ENCODE measurements around the gene DGKQ.

Gene DGKQ

DNA sequence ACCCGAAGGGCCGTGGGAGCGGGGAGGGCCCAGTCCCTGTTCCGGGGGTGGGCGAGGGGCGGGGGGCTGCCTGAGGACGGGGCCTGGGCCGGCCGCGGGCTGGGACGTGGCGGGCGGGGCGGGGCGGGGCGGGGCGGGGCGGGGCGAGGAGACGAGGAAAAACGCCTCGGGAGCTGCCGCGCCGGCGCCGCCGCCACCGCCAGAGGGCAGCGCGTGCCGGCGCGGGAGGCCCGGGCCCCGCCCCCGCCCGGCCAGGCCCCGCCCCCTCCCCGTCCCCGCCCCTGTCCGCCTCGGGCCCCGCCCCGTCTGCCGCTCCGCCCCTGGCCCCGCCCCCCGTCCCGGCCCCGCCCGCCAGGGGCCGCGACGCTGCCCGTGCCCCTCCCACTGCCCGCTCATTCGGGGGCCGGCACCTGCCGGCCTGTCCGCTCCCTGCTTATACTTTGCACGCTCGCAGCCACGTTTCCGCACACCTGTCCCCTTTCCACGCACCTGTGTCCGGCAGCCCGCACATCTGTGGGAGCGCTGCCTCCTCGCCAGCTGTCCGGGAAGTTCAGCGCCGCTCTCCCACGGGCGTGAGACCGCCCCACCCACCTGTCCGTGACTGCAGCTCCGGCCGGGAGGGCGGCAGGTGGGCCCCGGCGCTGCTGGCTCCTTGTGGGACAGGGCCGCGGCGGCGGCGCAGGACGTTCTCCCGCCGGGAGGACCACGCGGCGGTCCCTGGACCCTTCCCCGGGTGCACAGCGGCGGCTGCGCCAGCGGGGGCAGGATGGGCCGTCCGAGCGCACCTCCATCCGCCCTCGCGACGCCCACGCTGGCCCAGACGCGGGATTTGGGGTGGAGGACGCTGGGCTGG lies 36.4 kb upstream of the DGKQ start:
- ChIA-PET CTCF (interaction anchor here (0.9 to 1.6 kb wide), 5 partner anchors 10 to 340 kb away, joined by 3 to 4 read pairs (median 3); no protein-coding TSS in a partner anchor), POLR2A (no interaction called here)
- DNase-seq (ENCODE audit: extremely low spot score): peak; percentile 92
- TF ChIP-seq, protein P1, sequence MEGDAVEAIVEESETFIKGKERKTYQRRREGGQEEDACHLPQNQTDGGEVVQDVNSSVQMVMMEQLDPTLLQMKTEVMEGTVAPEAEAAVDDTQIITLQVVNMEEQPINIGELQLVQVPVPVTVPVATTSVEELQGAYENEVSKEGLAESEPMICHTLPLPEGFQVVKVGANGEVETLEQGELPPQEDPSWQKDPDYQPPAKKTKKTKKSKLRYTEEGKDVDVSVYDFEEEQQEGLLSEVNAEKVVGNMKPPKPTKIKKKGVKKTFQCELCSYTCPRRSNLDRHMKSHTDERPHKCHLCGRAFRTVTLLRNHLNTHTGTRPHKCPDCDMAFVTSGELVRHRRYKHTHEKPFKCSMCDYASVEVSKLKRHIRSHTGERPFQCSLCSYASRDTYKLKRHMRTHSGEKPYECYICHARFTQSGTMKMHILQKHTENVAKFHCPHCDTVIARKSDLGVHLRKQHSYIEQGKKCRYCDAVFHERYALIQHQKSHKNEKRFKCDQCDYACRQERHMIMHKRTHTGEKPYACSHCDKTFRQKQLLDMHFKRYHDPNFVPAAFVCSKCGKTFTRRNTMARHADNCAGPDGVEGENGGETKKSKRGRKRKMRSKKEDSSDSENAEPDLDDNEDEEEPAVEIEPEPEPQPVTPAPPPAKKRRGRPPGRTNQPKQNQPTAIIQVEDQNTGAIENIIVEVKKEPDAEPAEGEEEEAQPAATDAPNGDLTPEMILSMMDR (IDR thresholded peaks at IDR 0.05; ENCODE audit: control extremely low read depth, extremely low read depth, low read depth, missing control alignments): peak; percentile 40

DNA sequence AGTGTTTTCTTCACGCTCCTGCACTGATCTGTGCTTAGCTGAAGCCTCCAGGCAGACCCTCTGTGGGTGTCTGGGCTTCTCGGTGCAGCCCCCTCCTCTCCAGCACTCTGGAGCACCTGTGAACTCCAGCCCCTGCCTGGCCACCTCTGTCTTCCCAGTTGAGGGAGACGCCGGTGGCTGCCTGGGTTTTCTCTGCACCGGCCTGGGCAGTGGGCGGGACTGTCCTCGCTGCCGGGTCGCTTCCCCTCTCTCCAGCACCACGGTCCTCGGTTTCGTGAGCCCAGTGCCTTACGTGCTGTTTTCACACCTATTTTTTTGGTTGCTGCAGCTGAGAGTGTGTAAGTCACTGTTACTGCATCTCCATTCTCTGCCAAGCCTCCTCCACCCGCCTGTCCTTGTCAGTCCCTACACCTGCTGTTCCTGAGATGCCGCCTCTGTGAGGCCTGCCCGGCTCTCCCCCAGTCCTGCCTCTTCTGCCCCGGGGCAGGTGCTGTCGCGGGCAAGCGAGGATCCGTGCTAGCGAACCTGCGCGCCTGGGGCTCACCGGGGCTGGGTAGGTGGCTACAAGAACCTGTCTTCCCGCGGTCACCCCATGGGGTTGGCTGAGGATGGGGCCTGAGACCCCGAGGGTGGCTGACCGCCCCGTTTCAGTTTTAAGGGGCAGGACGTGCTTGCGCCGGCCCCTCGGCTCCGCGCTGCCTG lies 35.6 kb upstream of the DGKQ start:
- ChIA-PET CTCF (no interaction called here), POLR2A (no interaction called here)
- no peak for DNase-seq (ENCODE audit: extremely low spot score)
- TF ChIP-seq, protein P1 (IDR thresholded peaks at IDR 0.05; ENCODE audit: control extremely low read depth, extremely low read depth, low read depth, missing control alignments): no peak

DNA sequence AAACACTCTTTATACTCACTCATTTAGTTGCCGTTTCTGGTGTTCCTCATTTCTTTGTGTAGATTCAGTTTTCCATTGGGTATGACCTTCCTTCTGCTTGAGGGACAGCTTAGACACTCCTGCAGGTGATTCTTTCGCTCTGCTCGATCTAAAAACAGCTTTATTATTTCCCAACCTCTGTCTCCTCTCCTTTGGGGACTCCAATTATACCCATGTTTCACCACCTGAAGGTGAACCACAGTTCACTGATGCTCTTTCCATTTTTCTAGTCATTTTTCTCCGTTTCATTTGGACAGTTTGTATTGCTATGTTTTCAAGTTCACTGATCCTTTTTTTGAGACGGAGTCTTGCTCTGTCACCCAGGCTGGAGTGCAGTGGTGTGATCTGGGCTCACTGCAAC lies 33.5 kb upstream of the DGKQ start:
- ChIA-PET POLR2A (no interaction called here), CTCF (no interaction called here)
- TF ChIP-seq, protein P1 (IDR thresholded peaks at IDR 0.05; ENCODE audit: control extremely low read depth, extremely low read depth, low read depth, missing control alignments): no peak
- no peak for DNase-seq (ENCODE audit: extremely low spot score)

DNA sequence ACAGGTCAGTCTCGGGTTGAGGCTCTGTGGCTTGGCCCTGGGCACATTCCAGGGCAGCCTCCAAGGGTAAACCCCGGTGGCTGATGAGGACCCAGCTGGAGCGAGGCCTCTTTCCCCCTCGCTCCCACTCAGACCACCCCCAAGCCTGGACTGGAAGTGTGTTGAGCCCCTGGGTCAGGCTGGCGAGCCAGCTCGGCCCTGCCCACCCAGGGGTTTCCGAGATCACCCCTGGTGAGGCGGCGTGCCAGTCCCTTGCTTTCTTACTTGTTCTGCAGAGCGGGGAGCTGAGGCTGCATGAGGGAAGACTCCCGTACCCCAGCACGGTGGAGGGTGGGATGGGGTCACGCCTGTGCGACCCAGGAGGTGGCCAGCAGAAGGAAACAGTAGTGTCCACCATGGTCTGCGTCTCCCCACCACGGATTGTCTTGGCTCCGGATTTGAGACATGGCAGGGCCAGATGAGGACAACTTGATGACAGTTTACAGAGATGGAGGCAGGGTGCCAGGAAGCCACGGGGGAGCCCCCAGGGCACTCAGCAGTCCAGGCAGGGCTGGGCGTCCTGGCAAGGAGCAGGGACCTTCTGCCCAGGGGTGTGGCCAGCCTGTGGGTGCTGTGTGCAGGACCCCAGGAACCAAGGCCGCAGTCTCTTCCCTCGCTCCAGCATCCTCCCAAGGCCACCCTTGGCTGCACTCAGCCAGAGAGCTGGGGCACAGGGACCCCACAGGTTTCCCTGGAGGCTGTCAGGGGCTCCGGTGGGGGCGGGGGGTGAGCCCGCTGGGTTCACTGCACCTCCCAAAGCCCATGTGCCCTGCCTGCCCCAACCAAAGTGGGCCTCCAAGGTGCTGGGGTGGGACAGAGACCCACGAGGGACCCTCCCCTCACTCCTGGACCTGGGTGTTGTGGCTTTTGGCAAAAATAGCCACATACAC lies 31.5 kb upstream of the DGKQ start:
- POLR2A ChIA-PET: no interaction called here

DNA sequence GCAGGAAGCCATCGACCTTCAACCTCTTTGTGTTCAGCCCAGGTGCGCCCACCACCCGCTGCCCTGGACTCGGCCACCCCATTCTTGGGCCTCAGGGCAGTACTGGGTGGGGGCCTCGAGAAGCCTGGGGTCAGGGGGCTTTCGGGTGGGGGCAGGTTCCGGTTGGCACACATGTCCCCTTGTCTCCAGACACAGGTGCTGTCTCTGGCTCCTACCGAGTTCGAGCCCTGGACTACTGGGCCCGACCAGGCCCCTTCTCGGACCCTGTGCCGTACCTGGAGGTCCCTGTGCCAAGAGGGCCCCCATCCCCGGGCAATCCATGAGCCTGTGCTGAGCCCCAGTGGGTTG lies 30.7 kb upstream of the DGKQ start:
- CTCF ChIA-PET: interaction anchor here (2.5 kb wide), 1 partner anchor 17 kb away, joined by 9 read pairs; the partner anchor contains the start of gene IDUA
- POLR2A ChIA-PET: no interaction called here
- DNase-seq (ENCODE audit: extremely low spot score): no peak
- TF ChIP-seq, protein P1 (IDR thresholded peaks at IDR 0.05; ENCODE audit: control extremely low read depth, extremely low read depth, low read depth, missing control alignments): no peak

More for the DNA sequence above, 31.5 kb upstream of the DGKQ start:
- TF ChIP-seq, protein P1 (IDR thresholded peaks at IDR 0.05; ENCODE audit: control extremely low read depth, extremely low read depth, low read depth, missing control alignments): no peak
- CTCF ChIA-PET: interaction anchor here (0.9 to 2.5 kb wide), 3 partner anchors 11 to 262 kb away, joined by 3 to 9 read pairs (median 5); partner anchors contain the start of gene IDUA
- no peak for DNase-seq (ENCODE audit: extremely low spot score)
